Measurements from ENCODE around the gene INSC. TPM values are rescaled to one million over a fixed set of nuclear protein-coding genes. Genes with fewer than 3 reads are reported as not detected.

The INSC gene
- total RNA-seq, 1 donor from 2014 or later = not detected

- Mint-ChIP-seq H3K27ac (ENCODE audit: unreplicated experiment) (no peak overlapping the region), H3K27me3 (ENCODE audit: unreplicated experiment) (peaks cover 3% of the 10 kb centered on the region), H3K4me3 (ENCODE audit: unreplicated experiment) (no peak overlapping the region), H3K36me3 (ENCODE audit: unreplicated experiment) (no peaks in the 10 kb centered on the region), H3K4me1 (ENCODE audit: unreplicated experiment) (peaks cover 5% of the 10 kb centered on the region), H3K9me3 (ENCODE audit: unreplicated experiment) (no peaks in the 10 kb centered on the region)
- TF ChIP-seq CTCF (IDR thresholded peaks at IDR 0.05) = no peak
- DNase-seq (ENCODE audit: extremely low spot score, unreplicated experiment) = no peak
Observed at GRCh38 chr11:15163136-15163535, 48.4 kb downstream of the INSC start.

- Mint-ChIP-seq H3K27ac (ENCODE audit: unreplicated experiment) (no peak overlapping the region), H3K4me3 (ENCODE audit: unreplicated experiment) (no peak overlapping the region), H3K4me1 (ENCODE audit: unreplicated experiment) (no peaks in the 10 kb centered on the region), H3K27me3 (ENCODE audit: unreplicated experiment) (peaks cover 1% of the 10 kb centered on the region), H3K9me3 (ENCODE audit: unreplicated experiment) (no peaks in the 10 kb centered on the region), H3K36me3 (ENCODE audit: unreplicated experiment) (no peaks in the 10 kb centered on the region)
- DNase-seq (ENCODE audit: extremely low spot score, unreplicated experiment) = no peak
- TF ChIP-seq CTCF (IDR thresholded peaks at IDR 0.05) = no peak
Observed at GRCh38 chr11:15166204-15166603, 51.5 kb downstream of the INSC start.

- no peak for TF ChIP-seq CTCF (IDR thresholded peaks at IDR 0.05)
- no peak overlapping the region for H3K4me3 Mint-ChIP-seq (ENCODE audit: unreplicated experiment)
- no peak for DNase-seq (ENCODE audit: extremely low spot score, unreplicated experiment)
- no peak overlapping the region for H3K27ac Mint-ChIP-seq (ENCODE audit: unreplicated experiment)
- no peaks in the 10 kb centered on the region for H3K36me3 Mint-ChIP-seq (ENCODE audit: unreplicated experiment)
- peaks cover 16% of the 10 kb centered on the region for H3K27me3 Mint-ChIP-seq (ENCODE audit: unreplicated experiment)
- H3K9me3 Mint-ChIP-seq (ENCODE audit: unreplicated experiment) = no peaks in the 10 kb centered on the region
- no peaks in the 10 kb centered on the region for H3K4me1 Mint-ChIP-seq (ENCODE audit: unreplicated experiment)
Observed at GRCh38 chr11:15169815-15170551, 55.3 kb downstream of the INSC start.

GRCh38 chr11:15170698-15171097, 56.0 kb downstream of the INSC start:
- no peaks in the 10 kb centered on the region for H3K4me1 Mint-ChIP-seq (ENCODE audit: unreplicated experiment)
- H3K36me3 Mint-ChIP-seq (ENCODE audit: unreplicated experiment) = no peaks in the 10 kb centered on the region
- DNase-seq (ENCODE audit: extremely low spot score, unreplicated experiment) = no peak
- TF ChIP-seq CTCF (IDR thresholded peaks at IDR 0.05) = no peak
- H3K4me3 Mint-ChIP-seq (ENCODE audit: unreplicated experiment) = no peak overlapping the region
- no peak overlapping the region for H3K27ac Mint-ChIP-seq (ENCODE audit: unreplicated experiment)
- no peaks in the 10 kb centered on the region for H3K9me3 Mint-ChIP-seq (ENCODE audit: unreplicated experiment)
- H3K27me3 Mint-ChIP-seq (ENCODE audit: unreplicated experiment) = peaks cover 19% of the 10 kb centered on the region

- Mint-ChIP-seq H3K36me3 (ENCODE audit: unreplicated experiment) (no peaks in the 10 kb centered on the region), H3K9me3 (ENCODE audit: unreplicated experiment) (no peaks in the 10 kb centered on the region), H3K27ac (ENCODE audit: unreplicated experiment) (no peak overlapping the region), H3K4me1 (ENCODE audit: unreplicated experiment) (no peaks in the 10 kb centered on the region), H3K4me3 (ENCODE audit: unreplicated experiment) (no peak overlapping the region), H3K27me3 (ENCODE audit: unreplicated experiment) (peaks cover 19% of the 10 kb centered on the region)
- TF ChIP-seq CTCF (IDR thresholded peaks at IDR 0.05) = no peak
- no peak for DNase-seq (ENCODE audit: extremely low spot score, unreplicated experiment)
Observed at GRCh38 chr11:15171956-15172355, 57.2 kb downstream of the INSC start.
